GM19372 (cell line): Measurements from ENCODE around the gene BCL2A1.
"Not testable (repeated sequence)": the region's sequence is repeated elsewhere in the genome, so short reads cannot be mapped to it uniquely, and the experiment has no call there.

Experiments used
- ATAC-seq: cut with Tn5 transposase; IDR thresholded peaks from one replicate; pipeline ENCODE4 v1.9.1; 2021; ENCODE audit warnings: mild to moderate bottlenecking, low read depth, moderate library complexity; ENCODE audit not compliant: unreplicated experiment

The BCL2A1 gene

DNA sequence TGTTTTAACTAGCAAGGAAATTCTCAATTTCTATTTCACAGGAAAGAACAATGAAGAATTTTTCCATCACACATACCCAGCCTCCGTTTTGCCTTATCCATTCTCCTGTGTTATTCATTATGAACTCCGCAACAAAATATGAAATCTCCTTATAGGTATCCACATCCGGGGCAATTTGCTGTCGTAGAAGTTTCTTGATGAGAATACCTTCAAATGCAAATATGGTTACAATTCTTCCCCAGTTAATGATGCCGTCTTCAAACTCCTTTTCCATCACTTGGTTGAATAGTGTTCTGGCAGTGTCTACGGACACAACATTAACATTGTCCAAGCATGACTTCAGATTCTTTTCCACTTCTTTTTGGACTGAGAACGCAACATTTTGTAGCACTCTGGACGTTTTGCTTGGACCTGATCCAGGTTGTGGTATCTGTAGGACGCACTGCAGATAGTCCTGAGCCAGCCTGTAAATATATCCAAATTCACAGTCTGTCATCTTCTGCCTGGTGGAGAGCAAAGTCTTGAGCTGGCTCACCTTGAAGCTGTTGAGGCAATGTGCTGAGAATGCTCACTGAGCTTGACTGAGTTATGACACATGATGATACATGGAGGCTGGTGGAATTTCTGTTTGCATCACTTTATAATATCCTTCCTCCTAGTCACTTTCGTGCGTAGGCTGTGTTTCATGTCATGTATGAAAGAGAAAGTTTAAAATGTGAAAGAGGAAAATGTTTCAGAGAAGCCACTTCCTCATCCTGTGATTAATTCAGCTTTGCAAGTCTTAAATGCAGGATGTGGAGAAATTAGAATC lies at the start of gene BCL2A1:
Gene BCL2A1 (minus strand): TSS at position 573 of the 811 bp plus-strand sequence. CDS start 77 bp downstream, at position 496.
- ATAC-seq: peak; percentile 58

DNA sequence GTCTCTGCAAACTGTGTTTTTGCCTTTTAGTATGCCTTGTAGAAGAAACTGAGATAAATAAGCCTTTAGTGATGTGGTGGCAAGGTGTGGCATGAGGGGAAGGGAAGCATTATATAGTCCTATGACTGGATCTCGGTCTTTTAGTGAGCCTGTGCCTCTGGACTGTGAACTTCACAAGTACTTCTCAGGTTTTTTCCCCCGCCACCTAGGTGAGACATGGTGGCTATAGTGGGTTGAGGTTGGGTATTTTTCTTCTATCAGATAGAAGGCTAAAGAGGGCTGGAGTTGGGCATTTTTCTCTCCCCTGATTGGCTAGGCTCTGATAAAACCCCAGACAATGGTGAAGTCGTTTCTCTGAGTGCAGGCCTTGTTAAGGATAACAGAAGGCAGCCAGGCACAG lies 49.7 kb upstream of the BCL2A1 start:
- ATAC-seq: no peak

DNA sequence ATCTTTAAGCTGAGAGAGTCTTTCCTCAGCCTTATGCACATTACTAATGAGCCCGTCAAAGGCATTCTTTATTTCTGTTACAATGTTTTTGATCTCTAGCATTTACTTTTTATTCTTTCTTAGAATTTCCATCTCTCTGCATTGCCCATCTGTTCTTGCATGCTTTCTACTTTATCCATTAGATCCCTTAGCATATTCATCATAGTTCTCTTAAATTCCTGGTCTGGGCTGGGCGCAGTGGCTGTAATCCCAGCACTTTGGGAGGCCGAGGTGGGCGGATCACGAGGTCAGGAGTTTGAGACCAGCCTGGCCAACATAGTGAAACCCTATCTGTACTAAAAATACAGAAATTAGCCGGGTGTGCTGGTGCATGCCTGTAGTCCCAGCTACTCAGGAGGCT lies 49.2 kb upstream of the BCL2A1 start:
- not testable (repeated sequence) for ATAC-seq

DNA sequence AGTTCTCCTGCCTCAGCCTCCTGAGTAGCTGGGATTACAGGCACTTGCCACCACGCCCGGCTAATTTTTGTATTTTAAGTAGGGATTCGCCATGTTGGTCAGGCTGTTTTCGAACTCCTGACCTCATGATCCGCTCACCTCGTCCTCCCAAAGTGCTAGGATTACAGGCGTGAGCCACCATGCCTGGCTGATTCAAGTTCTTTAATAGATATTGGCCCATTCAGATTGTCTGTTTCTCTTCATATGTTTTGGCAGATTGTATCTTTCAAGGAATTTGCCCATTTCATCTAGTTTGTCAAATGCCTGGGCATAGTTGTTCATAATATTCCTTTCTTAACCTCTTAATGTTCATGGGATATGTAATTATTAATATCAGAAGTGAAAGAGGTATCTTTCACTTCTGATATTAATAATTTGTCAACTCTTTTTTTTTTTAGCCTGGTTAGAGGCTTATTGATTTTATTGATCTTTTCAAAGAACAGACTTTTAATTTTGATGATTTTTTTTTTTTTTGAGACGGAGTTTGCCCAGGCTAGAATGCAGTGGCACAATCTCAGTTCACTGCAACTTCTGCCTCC lies 48.3 kb upstream of the BCL2A1 start:
- no peak for ATAC-seq

DNA sequence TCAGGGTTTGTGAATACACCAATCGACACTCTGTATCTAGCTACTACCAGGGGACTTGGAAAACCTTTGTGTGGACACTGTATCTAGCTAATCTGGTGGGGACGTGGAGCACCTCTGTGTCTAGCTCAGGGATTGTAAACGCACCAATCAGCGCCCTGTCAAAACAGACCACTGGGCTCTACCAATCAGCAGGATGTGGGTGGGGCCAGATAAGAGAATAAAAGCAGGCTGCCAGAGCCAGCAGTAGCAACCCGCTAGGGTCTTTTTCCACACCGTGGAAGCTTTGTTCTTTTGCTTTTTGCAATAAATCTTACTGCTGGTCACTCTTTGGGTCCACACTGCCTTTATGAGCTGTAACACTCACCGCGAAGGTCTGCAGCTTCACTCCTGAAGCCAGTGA lies 46.1 kb upstream of the BCL2A1 start:
- ATAC-seq: not testable (repeated sequence)

DNA sequence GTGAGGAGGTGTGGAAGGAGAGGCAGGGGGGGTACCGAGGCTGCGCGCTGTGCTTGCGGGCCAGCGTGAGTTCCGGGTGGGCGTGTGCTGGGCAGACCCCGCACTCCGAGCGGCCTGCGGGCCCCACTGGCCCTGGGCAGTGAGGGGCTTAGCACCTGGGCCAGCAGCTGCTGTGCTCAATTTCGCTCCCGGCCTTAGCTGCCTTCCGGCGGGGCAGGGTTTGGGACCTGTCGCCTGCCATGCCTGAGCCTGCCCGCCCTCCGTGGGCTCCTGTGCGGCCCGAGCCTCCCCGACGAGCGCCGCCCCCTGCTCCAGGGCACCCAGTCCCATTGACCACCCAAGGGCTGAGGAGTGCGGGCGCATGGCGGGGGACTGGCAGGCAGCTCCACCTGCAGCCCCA lies 45.5 kb upstream of the BCL2A1 start:
- not testable (repeated sequence) for ATAC-seq

DNA sequence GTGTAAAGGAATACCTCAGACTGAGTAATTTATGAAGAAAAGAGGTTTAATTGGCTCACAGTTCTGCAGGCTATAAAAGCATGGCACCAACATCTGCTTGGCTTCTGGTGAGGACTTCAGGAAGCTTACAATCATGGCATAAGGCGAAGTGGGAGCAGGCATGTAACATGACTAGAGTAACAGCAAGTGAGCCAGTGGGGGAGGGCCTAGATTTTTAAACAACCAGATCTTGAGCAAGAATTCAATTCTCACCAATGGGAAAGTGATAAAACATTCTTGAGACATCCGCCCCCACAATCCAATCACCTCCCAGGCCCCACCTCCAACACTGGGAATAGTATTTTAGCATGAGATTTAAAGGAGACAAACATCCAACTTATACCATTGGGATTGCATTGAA lies 44.2 kb upstream of the BCL2A1 start:
- no peak for ATAC-seq

DNA sequence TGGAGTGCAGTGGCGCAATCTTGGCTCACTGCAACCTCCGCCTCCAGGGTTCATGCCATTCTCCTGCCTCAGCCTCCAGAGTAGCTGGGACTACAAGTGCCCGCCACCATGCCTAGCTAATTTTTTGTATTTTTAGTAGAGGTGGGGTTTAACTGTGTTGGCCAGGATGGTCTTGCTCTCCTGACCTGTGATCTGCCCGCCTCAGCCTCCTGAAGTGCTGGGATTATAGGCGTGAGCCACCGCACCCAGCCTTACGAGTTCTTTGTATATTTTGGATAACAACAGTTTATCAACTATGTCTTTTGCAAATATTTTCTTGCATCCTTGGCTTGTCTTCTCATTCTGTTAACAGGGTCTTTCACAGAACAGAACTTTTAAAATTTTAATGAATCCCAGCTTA lies 43.2 kb upstream of the BCL2A1 start:
- ATAC-seq: not testable (repeated sequence)

DNA sequence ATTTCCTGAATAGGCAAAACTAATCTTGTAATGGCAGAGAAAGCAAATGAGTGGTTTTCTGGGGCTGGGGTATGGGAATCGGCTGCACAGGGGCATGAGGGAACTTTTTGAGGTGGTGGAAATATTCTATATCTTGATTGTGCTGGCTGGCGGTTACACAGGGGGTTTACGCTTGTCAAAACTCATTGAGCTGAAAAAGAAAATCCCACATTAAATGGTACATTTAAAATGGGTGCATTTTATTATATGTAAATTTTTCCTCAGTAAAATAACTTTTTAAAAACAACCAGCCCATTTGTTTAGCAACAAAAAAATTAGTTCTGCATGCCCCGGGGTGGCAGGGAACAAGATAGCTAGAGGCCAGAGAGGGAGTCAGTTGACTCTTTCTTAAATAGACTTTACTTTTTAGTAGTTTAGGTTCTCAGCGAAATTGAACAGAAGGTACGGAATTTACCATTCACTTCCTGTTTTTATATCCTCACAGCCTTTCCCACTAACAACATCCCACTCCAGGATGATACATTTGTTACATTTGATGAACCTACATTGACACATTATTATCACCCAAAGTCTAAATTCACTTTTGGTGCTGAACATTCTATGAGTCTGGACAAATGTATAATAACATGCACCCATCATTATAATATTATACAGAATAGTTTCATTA lies 41.2 kb upstream of the BCL2A1 start:
- ATAC-seq: no peak

DNA sequence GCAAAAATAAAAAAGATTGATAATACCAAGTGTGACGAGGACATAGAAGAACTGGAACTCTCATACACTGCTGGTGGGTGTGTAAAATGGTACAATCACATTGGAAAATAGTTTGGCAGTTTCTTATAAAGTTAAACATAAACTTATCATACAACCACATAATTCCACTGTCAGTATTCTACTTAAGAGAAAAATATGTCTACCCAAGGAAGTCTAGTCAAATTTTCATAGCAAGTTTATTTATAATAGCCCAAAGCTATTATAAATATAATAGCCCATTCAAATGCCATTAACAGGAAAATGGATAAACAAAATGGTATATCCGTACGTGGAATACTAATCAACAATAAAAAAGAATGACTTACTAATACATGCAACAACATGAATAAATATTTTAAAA lies 40.6 kb upstream of the BCL2A1 start:
- ATAC-seq: no peak

DNA sequence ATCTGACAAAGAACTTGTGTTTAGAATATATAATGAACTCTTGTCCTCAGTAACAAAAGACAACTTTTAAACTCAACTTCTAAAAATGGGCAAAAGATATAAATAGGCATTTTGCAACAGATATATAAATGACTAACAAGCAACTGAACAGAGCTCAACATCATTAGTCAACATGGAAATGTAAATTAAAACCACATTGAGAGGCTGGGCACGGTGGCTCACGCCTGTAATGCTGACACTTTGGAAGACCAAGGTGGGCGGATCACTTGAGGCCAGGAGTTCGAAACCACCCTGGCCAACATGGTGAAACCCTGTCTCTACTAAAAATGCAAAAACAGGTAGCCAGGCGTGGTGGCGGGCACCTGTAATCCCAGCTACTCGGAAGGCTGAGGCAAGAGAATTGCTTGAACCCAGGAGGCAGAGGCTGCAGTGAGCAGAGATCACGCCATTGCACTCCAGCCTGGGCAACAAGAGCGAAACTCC lies 40.1 kb upstream of the BCL2A1 start:
- not testable (repeated sequence) for ATAC-seq

DNA sequence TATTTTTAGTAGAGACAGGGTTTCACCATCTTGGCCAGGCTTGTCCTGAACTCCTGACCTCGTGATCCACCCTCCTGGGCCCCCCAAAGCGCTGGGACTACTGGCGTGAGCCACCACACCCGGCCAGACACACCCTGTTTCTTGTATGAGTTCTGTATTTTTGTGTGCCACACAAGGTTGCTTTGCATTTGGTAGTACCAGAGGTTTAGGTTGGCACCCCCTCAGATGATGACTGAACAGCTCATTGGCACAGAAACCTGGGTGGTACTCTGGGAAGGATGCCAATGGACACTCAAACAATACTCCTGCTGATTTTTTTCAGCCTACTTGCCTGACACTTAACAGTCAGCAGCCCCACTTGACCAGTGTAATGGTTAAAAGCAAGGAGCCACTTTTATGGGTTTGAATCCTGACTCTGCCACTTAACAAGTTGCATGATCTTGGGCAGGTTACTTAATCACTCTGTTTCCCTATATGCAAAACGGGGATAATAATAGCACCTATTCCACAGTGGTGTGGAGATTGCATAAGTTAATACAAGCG lies 39.2 kb upstream of the BCL2A1 start:
- ATAC-seq: no peak

DNA sequence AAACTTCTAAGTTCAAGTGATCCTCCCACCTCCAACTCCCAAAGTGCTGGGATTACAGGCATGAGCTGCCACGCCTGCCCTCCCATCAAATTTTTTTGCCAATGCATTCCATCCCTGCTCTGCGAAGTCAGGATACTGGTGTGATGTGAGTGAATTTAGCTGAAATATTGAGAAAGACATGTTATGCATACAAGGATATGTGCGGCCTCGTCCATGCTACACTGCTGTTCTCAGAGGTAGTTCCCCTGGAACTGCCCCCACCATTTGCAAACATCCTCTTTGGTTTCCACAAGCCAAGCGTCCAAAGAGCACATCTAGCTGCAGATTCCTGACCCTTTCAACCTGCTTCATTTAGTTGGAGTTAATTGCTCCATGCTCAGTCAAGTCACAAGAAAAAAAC lies 36.5 kb upstream of the BCL2A1 start:
- ATAC-seq: no peak

DNA sequence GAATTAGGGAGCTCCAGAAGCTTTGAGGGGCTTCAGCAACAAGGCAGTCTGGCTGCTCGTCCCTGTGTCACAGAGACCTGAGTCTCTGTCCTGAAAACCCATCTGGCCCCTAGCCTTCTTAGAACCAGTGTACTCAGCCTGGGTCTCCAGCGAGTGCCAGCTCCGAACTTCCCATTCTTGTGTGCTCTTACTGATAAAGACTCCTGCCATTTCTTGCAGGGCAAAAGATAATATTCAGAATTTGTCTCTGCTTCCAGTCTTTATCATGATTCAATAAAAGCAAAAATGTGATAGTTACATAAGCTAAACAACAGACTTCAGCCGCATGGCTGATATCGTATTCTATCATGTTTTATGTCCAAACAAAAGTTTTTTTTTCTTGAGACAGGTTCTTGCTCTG lies 36.0 kb upstream of the BCL2A1 start:
- ATAC-seq: no peak

DNA sequence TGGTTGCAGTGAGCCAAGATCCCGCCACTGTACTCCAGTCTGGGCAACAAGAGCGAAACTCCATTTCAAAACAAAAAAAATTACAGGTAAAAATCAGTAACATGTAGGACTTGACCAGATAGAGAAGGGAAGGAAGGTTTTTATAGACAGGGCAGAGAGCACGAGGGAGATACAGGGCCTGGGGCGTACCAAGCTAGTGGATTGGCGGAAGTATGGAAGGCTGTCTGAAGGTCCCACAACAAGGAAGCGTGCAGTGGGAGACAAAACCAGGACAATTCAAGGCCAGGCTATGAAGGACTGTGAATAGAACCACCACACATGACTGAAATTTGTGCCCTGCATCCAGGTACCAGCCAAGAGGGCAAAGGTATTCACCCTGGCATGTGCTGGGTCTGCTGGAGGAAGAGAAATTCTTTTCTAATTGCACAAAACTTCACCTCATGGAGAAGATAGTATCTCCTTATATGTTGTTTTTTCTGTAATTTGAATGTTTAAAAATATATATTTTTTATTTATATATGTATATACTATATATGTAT lies 33.0 kb upstream of the BCL2A1 start:
- ATAC-seq: no peak

DNA sequence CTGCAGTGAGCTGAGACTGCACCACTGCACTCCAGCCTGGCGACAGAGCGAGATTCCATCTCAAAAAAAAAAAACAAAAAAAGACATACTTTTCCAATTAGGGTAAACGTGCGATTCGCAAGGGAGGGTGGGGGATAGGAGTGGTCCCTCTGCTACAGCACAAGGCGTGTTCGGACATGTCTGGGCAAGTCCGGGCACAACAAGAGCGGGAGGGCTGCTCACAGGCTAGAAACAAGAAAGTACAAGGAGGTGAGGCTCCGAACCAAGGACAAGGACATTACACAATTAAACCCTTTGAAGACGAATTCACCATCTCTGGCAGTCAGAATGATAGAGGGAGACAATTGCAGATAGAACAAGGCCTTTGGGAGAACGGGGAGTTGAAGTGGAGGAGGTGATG lies 32.2 kb upstream of the BCL2A1 start:
- ATAC-seq: no peak

DNA sequence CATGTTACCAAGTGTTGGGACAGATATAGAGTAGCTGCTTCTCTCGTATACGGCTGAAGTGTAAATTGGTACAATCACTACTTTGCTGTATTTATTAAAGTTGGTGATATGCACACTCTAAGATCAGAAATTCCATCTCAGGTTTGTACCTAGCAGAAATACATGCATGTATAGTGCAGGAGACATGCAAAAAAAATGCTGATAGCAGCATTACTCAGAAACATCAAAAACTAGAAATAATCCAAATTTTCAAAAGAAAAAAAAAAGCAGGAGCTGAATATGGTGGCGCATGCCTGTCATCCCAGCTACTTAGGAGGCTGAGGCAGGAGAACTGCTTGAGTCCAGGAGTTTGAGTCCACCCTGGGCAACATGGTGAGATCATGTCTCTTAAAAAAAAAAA lies 31.3 kb upstream of the BCL2A1 start:
- ATAC-seq: no peak

DNA sequence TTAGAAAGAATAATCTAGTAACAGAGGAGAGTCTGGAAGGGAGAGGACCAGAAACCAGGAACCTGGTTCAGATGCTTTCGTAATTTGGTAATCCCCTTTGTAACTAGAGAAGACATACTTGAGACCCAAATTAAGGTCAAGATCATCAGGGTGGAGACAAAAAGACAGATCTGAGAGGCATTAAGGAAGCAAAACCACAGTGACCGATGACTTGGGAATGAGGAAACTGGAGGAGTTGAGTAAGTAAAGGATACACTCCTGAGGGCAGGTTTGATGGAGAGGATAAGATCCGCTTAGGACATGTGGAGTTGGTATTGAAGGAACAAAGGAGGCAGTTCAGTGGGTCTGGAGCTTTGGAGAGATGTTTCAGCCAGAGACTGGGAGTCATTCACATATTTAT lies 23.6 kb upstream of the BCL2A1 start:
- no peak for ATAC-seq

DNA sequence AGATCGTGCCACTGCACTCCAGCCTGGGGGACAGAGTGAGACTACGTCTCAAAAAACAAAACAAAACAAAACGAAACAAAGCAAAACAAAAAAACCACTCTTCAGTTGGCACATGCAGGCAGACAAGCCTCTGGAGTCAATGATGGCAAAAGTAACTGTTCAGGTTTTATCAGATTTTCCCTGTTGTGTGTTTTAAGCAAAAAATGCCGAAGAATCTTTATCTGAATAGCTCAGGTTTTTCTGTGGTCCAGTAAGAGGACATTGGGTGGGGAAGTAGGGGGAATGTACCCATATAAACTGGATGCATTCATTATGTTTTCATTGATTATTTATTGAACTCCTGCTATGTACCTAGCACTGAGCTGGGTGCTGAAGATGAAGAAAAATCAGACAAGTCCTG lies 20.8 kb upstream of the BCL2A1 start:
- ATAC-seq: no peak

DNA sequence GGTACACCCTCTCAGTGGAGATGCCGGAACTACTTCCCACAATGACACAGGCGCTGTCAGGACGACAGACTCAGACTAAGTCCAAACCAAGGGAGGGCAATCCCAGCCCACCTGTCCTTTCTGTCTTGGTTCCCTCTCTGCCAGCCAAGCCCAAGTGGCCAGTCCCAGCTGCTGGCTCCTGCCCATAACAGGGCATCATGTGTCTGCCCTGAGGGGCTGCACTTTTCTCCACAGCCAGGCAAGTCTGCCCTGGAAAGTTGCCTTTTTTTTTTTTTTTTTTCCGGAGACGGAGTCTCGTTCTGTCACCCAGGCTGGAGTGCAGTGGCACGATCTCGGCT lies 20.0 kb upstream of the BCL2A1 start:
- ATAC-seq: no peak
